HepG2 (cell line): ENCODE data around the gene BCAS3. TPM values are rescaled to one million over a fixed set of nuclear protein-coding genes. Genes with fewer than 3 reads are reported as not detected.

Source experiments
- ETV6 ChIP-seq: sonication (generic); formaldehyde crosslinking; conservative IDR thresholded peaks from 2 replicates; pipeline ENCODE4 v1.4.0; 2020; ENCODE audit warnings: missing genetic modification reagents
- SAP130 ChIP-seq: IDR thresholded peaks from 2 replicates; pipeline ENCODE4 v1.6.1; 2016; ENCODE audit warnings: low read depth
- SETDB1 ChIP-seq: sonication (generic); formaldehyde crosslinking; IDR thresholded peaks from 2 replicates; pipeline ENCODE4 v1.5.1; 2020; ENCODE audit warnings: missing genetic modification reagents, mild to moderate bottlenecking, borderline replicate concordance
- SIX1 ChIP-seq: sonication (generic); formaldehyde crosslinking; IDR thresholded peaks from 2 replicates; pipeline ENCODE4 v1.4.0; 2020; ENCODE audit warnings: missing genetic modification reagents, borderline replicate concordance
- SP2 ChIP-seq: sonication (generic); formaldehyde crosslinking; IDR thresholded peaks from 2 replicates; pipeline ENCODE4 v1.5.1; 2020; ENCODE audit warnings: mild to moderate bottlenecking, missing genetic modification reagents
- U2AF1 ChIP-seq: fragments of 200-400 bp; formaldehyde crosslinking; optimal IDR thresholded peaks from 2 replicates; pipeline ENCODE3; 2017; ENCODE audit warnings: mild to moderate bottlenecking, low read depth, low read length
- ZNF225 ChIP-seq: sonication (generic); formaldehyde crosslinking; IDR thresholded peaks from 2 replicates; pipeline ENCODE4 v1.4.0; 2020; ENCODE audit warnings: mild to moderate bottlenecking, missing genetic modification reagents
- ZNF619 ChIP-seq: sonication (generic); formaldehyde crosslinking; IDR thresholded peaks from 2 replicates; pipeline ENCODE4 v1.4.0; 2020; ENCODE audit warnings: mild to moderate bottlenecking, missing genetic modification reagents
- polyA plus RNA-seq, 8 experiments: library from polyadenylated mRNA; depleted of rRNA in 3 of 8; stranded (reverse) in 7 of 8; unstranded in 1 of 8; fragments of >200 nt; fragmentation: Illumina TruSeq in 4 of 8; extraction: Trizol in 4 of 8; gene quantifications; 2 replicates each; pipeline versions ENCODE4 v1.2.1 to v1.2.3, GENCODE V29; 2011 to 2016; ENCODE audit warnings: low read depth in 4 of 8, missing spikeins in 1 of 8, mixed read lengths in 1 of 8; ENCODE audit not compliant: insufficient read depth in 1 of 8
- total RNA-seq, 5 experiments: library from RNA; depleted of rRNA; stranded (reverse); fragments of >200 nt; fragmentation: Illumina TruSeq; extraction: Trizol; gene quantifications; 2 replicates each; pipeline ENCODE4 v1.2.3, GENCODE V29; 2016; ENCODE audit warnings: low read depth in 1 of 5
- TF ChIP-seq, protein P1 (sequence below), 2 experiments: fragments of 450-650 bp in 1 of 2; sonication (generic) in 1 of 2; formaldehyde crosslinking in 1 of 2; IDR thresholded peaks; 2 replicates each; pipeline versions ENCODE4 v1.6.1 to v1.8.0; 2016 to 2022; ENCODE audit warnings: antibody characterized with exemption in 1 of 2, mild to moderate bottlenecking in 1 of 2, missing genetic modification reagents in 1 of 2
- TF ChIP-seq, protein P2 (sequence below): sonication (generic); formaldehyde crosslinking; IDR thresholded peaks from 2 replicates; pipeline ENCODE4 v1.4.0; 2020; ENCODE audit warnings: missing genetic modification reagents, borderline replicate concordance
- TF ChIP-seq, protein P3 (sequence below): sonication (generic); formaldehyde crosslinking; conservative IDR thresholded peaks from 2 replicates; pipeline ENCODE4 v1.4.0; 2020; ENCODE audit warnings: mild to moderate bottlenecking, missing genetic modification reagents, moderate library complexity

Gene BCAS3
- total and polyA plus RNA-seq, 2 of the 13 experiments (the other 11 are each of a cell fraction or from before 2014, with no cell fraction given): 10.7 to 11.2 TPM

DNA sequence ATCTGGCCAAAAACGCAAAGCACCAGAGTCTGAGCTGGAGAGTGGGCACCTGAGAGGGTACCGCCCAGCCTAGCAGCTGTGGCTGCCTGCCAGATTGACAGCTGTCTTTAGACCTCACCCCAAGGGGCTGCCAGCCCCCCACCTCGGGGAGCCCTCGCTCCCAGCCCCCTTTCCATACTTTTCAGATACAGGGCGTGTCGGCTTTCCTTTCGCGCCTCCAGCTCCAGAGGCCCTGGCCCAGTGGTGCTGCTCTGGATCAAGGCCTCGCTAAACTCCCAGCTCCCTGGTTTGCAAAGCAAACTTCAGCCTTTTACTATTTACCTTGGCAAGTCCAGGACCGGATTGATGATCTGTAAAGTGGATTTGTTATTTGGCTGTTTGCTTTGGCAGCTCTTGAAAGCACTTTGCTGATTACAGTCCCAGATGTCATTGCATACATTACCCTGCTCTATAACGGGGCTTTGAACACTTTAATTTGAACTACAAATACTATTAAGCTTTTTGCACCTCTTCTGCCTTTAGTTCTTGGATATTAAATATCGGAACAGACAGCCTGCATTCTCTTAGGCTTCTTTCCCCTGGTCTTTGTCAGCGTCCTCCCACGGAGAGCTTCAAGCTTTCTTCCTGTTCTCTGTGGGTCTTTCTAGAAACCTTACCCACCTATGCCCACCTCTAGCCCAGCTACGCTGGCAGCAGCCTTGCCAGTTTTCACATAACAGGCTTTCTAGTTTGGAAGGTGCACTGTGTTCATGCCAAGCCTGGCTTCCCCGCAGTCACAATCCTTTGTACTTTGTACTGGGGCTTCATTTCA, 658.4 kb downstream of the BCAS3 start (continued):
- TF ChIP-seq, protein P1, sequence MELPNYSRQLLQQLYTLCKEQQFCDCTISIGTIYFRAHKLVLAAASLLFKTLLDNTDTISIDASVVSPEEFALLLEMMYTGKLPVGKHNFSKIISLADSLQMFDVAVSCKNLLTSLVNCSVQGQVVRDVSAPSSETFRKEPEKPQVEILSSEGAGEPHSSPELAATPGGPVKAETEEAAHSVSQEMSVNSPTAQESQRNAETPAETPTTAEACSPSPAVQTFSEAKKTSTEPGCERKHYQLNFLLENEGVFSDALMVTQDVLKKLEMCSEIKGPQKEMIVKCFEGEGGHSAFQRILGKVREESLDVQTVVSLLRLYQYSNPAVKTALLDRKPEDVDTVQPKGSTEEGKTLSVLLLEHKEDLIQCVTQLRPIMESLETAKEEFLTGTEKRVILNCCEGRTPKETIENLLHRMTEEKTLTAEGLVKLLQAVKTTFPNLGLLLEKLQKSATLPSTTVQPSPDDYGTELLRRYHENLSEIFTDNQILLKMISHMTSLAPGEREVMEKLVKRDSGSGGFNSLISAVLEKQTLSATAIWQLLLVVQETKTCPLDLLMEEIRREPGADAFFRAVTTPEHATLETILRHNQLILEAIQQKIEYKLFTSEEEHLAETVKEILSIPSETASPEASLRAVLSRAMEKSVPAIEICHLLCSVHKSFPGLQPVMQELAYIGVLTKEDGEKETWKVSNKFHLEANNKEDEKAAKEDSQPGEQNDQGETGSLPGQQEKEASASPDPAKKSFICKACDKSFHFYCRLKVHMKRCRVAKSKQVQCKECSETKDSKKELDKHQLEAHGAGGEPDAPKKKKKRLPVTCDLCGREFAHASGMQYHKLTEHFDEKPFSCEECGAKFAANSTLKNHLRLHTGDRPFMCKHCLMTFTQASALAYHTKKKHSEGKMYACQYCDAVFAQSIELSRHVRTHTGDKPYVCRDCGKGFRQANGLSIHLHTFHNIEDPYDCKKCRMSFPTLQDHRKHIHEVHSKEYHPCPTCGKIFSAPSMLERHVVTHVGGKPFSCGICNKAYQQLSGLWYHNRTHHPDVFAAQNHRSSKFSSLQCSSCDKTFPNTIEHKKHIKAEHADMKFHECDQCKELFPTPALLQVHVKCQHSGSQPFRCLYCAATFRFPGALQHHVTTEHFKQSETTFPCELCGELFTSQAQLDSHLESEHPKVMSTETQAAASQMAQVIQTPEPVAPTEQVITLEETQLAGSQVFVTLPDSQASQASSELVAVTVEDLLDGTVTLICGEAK (IDR thresholded peaks at IDR 0.05): no peak
- TF ChIP-seq, protein P1 (CRISPR knock-in tag; IDR thresholded peaks at IDR 0.05): no peak
- TF ChIP-seq U2AF1: peak; percentile 66
- no peak for TF ChIP-seq SP2 (CRISPR knock-in tag)
- TF ChIP-seq SETDB1: no peak
- TF ChIP-seq SIX1 (CRISPR knock-in tag): peak; percentile 94
- no peak for TF ChIP-seq ZNF225 (CRISPR knock-in tag)
- TF ChIP-seq ETV6 (CRISPR knock-in tag): 0 out of 2 replicates have a peak, but pooled peaks have one; percentile 34
- TF ChIP-seq, protein P2, sequence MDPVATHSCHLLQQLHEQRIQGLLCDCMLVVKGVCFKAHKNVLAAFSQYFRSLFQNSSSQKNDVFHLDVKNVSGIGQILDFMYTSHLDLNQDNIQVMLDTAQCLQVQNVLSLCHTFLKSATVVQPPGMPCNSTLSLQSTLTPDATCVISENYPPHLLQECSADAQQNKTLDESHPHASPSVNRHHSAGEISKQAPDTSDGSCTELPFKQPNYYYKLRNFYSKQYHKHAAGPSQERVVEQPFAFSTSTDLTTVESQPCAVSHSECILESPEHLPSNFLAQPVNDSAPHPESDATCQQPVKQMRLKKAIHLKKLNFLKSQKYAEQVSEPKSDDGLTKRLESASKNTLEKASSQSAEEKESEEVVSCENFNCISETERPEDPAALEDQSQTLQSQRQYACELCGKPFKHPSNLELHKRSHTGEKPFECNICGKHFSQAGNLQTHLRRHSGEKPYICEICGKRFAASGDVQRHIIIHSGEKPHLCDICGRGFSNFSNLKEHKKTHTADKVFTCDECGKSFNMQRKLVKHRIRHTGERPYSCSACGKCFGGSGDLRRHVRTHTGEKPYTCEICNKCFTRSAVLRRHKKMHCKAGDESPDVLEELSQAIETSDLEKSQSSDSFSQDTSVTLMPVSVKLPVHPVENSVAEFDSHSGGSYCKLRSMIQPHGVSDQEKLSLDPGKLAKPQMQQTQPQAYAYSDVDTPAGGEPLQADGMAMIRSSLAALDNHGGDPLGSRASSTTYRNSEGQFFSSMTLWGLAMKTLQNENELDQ (CRISPR knock-in tag): 0 out of 2 replicates have a peak, but pooled peaks have one; percentile 11
- no peak for TF ChIP-seq ZNF619
- peak; percentile 87 for TF ChIP-seq SAP130 (CRISPR knock-in tag)
- TF ChIP-seq, protein P3, sequence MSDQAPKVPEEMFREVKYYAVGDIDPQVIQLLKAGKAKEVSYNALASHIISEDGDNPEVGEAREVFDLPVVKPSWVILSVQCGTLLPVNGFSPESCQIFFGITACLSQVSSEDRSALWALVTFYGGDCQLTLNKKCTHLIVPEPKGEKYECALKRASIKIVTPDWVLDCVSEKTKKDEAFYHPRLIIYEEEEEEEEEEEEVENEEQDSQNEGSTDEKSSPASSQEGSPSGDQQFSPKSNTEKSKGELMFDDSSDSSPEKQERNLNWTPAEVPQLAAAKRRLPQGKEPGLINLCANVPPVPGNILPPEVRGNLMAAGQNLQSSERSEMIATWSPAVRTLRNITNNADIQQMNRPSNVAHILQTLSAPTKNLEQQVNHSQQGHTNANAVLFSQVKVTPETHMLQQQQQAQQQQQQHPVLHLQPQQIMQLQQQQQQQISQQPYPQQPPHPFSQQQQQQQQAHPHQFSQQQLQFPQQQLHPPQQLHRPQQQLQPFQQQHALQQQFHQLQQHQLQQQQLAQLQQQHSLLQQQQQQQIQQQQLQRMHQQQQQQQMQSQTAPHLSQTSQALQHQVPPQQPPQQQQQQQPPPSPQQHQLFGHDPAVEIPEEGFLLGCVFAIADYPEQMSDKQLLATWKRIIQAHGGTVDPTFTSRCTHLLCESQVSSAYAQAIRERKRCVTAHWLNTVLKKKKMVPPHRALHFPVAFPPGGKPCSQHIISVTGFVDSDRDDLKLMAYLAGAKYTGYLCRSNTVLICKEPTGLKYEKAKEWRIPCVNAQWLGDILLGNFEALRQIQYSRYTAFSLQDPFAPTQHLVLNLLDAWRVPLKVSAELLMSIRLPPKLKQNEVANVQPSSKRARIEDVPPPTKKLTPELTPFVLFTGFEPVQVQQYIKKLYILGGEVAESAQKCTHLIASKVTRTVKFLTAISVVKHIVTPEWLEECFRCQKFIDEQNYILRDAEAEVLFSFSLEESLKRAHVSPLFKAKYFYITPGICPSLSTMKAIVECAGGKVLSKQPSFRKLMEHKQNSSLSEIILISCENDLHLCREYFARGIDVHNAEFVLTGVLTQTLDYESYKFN: peak; percentile 98
